ENCODE data around the gene PFDN6.
A peak's percentile ranks its signal among the peaks of the same experiment; 100 is the strongest.
"Not testable (repeated sequence)": the region's sequence is repeated elsewhere in the genome, so short reads cannot be mapped to it uniquely, and the experiment has no call there.

PFDN6 gene

GRCh38 chr6:33249732-33250630 is 39.4 kb upstream of the PFDN6 start:
- no peak for DNase-seq (ENCODE audit: low read depth)
- peak overlapping the region; percentile 57 for H3K4me3 ChIP-seq (ENCODE audit: control insufficient read depth, low read depth, low read length)
- no peak for TF ChIP-seq CTCF (IDR thresholded peaks at IDR 0.05; ENCODE audit: control insufficient read depth, insufficient read depth, low read depth, low read length, missing control alignments)

- DNase-seq (ENCODE audit: low read depth), result no peak
- H3K4me3 ChIP-seq (ENCODE audit: control insufficient read depth, low read depth, low read length), result no peak overlapping the region
- no peak for TF ChIP-seq CTCF (IDR thresholded peaks at IDR 0.05; ENCODE audit: control insufficient read depth, insufficient read depth, low read depth, low read length, missing control alignments)
Observed at GRCh38 chr6:33250731-33251130, 38.7 kb upstream of the PFDN6 start.

- DNase-seq (ENCODE audit: low read depth), result no peak
- H3K4me3 ChIP-seq (ENCODE audit: control insufficient read depth, low read depth, low read length), result no peak overlapping the region
- no peak for TF ChIP-seq CTCF (IDR thresholded peaks at IDR 0.05; ENCODE audit: control insufficient read depth, insufficient read depth, low read depth, low read length, missing control alignments)
Observed at GRCh38 chr6:33251395-33252012, 37.9 kb upstream of the PFDN6 start.

- no peak for DNase-seq (ENCODE audit: low read depth)
- TF ChIP-seq CTCF (IDR thresholded peaks at IDR 0.05; ENCODE audit: control insufficient read depth, insufficient read depth, low read depth, low read length, missing control alignments), result no peak
- H3K4me3 ChIP-seq (ENCODE audit: control insufficient read depth, low read depth, low read length), result no peak overlapping the region
Observed at GRCh38 chr6:33252759-33253158, 36.6 kb upstream of the PFDN6 start.

GRCh38 chr6:33254591-33254990 is 34.8 kb upstream of the PFDN6 start:
- no peak overlapping the region for H3K4me3 ChIP-seq (ENCODE audit: control insufficient read depth, low read depth, low read length)
- TF ChIP-seq CTCF (IDR thresholded peaks at IDR 0.05; ENCODE audit: control insufficient read depth, insufficient read depth, low read depth, low read length, missing control alignments), result no peak
- no peak for DNase-seq (ENCODE audit: low read depth)

- no peak overlapping the region for H3K4me3 ChIP-seq (ENCODE audit: control insufficient read depth, low read depth, low read length)
- no peak for TF ChIP-seq CTCF (IDR thresholded peaks at IDR 0.05; ENCODE audit: control insufficient read depth, insufficient read depth, low read depth, low read length, missing control alignments)
- no peak for DNase-seq (ENCODE audit: low read depth)
Observed at GRCh38 chr6:33259032-33259431, 30.4 kb upstream of the PFDN6 start.

GRCh38 chr6:33262490-33262889 is 26.9 kb upstream of the PFDN6 start:
- H3K4me3 ChIP-seq (ENCODE audit: control insufficient read depth, low read depth, low read length); DNase-seq (ENCODE audit: low read depth): not testable (repeated sequence)

Measured in AG09309 (cell line).